B cell (primary cell): ENCODE data around the gene CORO1C. TPM values are rescaled to one million over a fixed set of nuclear protein-coding genes. Genes with fewer than 3 reads are reported as not detected.
A peak's percentile ranks its signal among the peaks of the same experiment; 100 is the strongest.

ENCODE experiments used
- ATAC-seq: fragments of 200-7000 bp; cut with Tn5 transposase; one replicate; pipeline ENCODE4 v1.10.0; 2021; ENCODE audit warnings: low read depth, mild to moderate bottlenecking, moderate number of reproducible peaks, moderate library complexity
- CTCF ChIA-PET: fragments of 350-600 bp; sonication (Branson Sonifier 250); formaldehyde crosslinking; loops from one replicate; lab custom pipeline; 2021; ENCODE audit warnings: antibody characterized with exemption, inconsistent platforms; lab: Charles Lee
- POLR2A ChIA-PET: fragments of 350-600 bp; sonication (Branson Sonifier 250); formaldehyde crosslinking; loops from one replicate; lab custom pipeline; 2021; ENCODE audit warnings: antibody characterized with exemption; lab: Charles Lee
- DNase-seq: peaks from one replicate; pipeline ENCODE4 v3.0.0; 2013
- H2AFZ ChIP-seq: 2 replicates; pipeline ENCODE4 v1.6.1; 2012; ENCODE audit warnings: mild to moderate bottlenecking, low read depth, low read length; ENCODE audit not compliant: insufficient read depth, poor library complexity, severe bottlenecking
- H3K27ac ChIP-seq, 2 donors: 1 replicate in 1 of 2; 2 replicates in 1 of 2; pipeline ENCODE4 v1.5.1; 2012 to 2013; ENCODE audit warnings: low read length in 2 of 2, mild to moderate bottlenecking in 2 of 2, moderate library complexity in 1 of 2
- H3K27me3 ChIP-seq, 4 experiments: fragments of 200-600 bp in 1 of 4; sonication (generic) in 1 of 4; replicated peaks in 1 of 4; 1 replicate in 2 of 4; 2 replicates in 2 of 4; pipeline versions ENCODE4 v1.6.1 to v1.7.0; 2013 to 2016; ENCODE audit warnings: low read length in 3 of 4, mild to moderate bottlenecking in 2 of 4, mixed read lengths in 1 of 4, moderate library complexity in 1 of 4; ENCODE audit not compliant: insufficient read depth in 4 of 4, control insufficient read depth in 3 of 4; ENCODE audit errors: control extremely low read depth in 1 of 4
- H3K36me3 ChIP-seq, 2 experiments: replicated peaks in 1 of 2; 1 replicate in 1 of 2; 2 replicates in 1 of 2; pipeline versions ENCODE4 v1.6.1 to v1.7.1; 2013; ENCODE audit warnings: low read length in 1 of 2; ENCODE audit not compliant: insufficient read depth in 2 of 2, control insufficient read depth in 1 of 2; ENCODE audit errors: control extremely low read depth in 1 of 2, extremely low read depth in 1 of 2
- H3K4me1 ChIP-seq, 2 donors: fragments of 200-600 bp in 1 of 2; sonication (generic) in 1 of 2; 1 replicate in 1 of 2; 2 replicates in 1 of 2; pipeline versions ENCODE4 v1.5.1 to v1.6.1; 2013 to 2017; ENCODE audit warnings: low read length in 2 of 2; ENCODE audit not compliant: control insufficient read depth in 2 of 2, insufficient read depth in 2 of 2
- H3K4me2 ChIP-seq: replicated peaks from 2 replicates; pipeline ENCODE3; 2012; ENCODE audit warnings: mild to moderate bottlenecking, low read depth, low read length; ENCODE audit not compliant: poor library complexity, severe bottlenecking
- H3K4me3 ChIP-seq, 5 experiments: fragments of 200-600 bp in 1 of 5; sonication (generic) in 1 of 5; 1 replicate in 3 of 5; 2 replicates in 2 of 5; pipeline versions ENCODE4 v1.5.1 to v1.7.0; 2011 to 2016; ENCODE audit warnings: low read length in 4 of 5, mild to moderate bottlenecking in 4 of 5, low read depth in 2 of 5, control low read depth in 1 of 5, moderate library complexity in 1 of 5; ENCODE audit not compliant: insufficient read depth in 1 of 5; ENCODE audit errors: control extremely low read depth in 1 of 5, extremely low read depth in 1 of 5
- H3K79me2 ChIP-seq: fragments of 200-600 bp; sonication (generic); one replicate; pipeline ENCODE4 v1.6.0; 2016; ENCODE audit warnings: low read length; ENCODE audit not compliant: control insufficient read depth, insufficient read depth
- H3K9ac ChIP-seq: fragments of 200-600 bp; sonication (generic); 2 replicates; pipeline ENCODE4 v1.6.1; 2017; ENCODE audit warnings: mild to moderate bottlenecking, low read length, moderate library complexity
- H3K9me3 ChIP-seq, 3 donors: one replicate each; pipeline versions ENCODE4 v1.6.1 to v1.7.1; 2013; ENCODE audit warnings: low read length in 2 of 3; ENCODE audit not compliant: control insufficient read depth in 2 of 3, insufficient read depth in 1 of 3; ENCODE audit errors: control extremely low read depth in 1 of 3
- H4K20me1 ChIP-seq: 2 replicates; pipeline ENCODE4 v1.6.0; 2012; ENCODE audit warnings: mild to moderate bottlenecking, low read length; ENCODE audit not compliant: insufficient read depth, control insufficient read depth, poor library complexity, severe bottlenecking
- H3K27ac Mint-ChIP-seq: one replicate; pipeline ENCODE4 v1.8.0; 2021; ENCODE audit warnings: mixed read lengths
- H3K27me3 Mint-ChIP-seq: one replicate; pipeline ENCODE4 v1.8.0; 2021; ENCODE audit warnings: mixed read lengths
- H3K4me1 Mint-ChIP-seq: one replicate; pipeline ENCODE4 v1.8.0; 2021; ENCODE audit warnings: mixed read lengths
- H3K4me3 Mint-ChIP-seq: one replicate; pipeline ENCODE4 v1.8.0; 2021; ENCODE audit warnings: mixed read lengths
- H3K9me3 Mint-ChIP-seq: one replicate; pipeline ENCODE4 v1.8.0; 2022; ENCODE audit warnings: mixed read lengths; ENCODE audit not compliant: insufficient read depth
- EZH2 ChIP-seq: IDR thresholded peaks from 2 replicates; pipeline ENCODE4 v1.6.1; 2012; ENCODE audit warnings: borderline replicate concordance, low read depth, mild to moderate bottlenecking, moderate library complexity, low read length; ENCODE audit not compliant: insufficient read depth, poor library complexity, severe bottlenecking
- WGBS: methylation state at CpG from one replicate; pipeline ENCODE4 v1.1.5; 2013; ENCODE audit warnings: missing lambda C conversion rate; ENCODE audit not compliant: insufficient coverage; 5-methylcytosine and 5-hydroxymethylcytosine counted together
- intact Hi-C: fragments of 100-400 bp; cut with micrococcal nuclease; formaldehyde crosslinking; loops from one replicate; pipeline ENCODE4 v1.10.0; 2022
- polyA plus RNA-seq: library from polyadenylated mRNA; depleted of rRNA; stranded (reverse); fragments of >200 nt; gene quantifications from 2 replicates; pipeline ENCODE4 v1.2.3, GENCODE V29; 2012
- total RNA-seq, 2 donors: library from RNA; stranded (reverse); fragments of 120-200 nt in 1 of 2; gene quantifications; 1 replicate in 1 of 2; 2 replicates in 1 of 2; pipeline versions ENCODE4 v1.2.3 to v1.2.4, GENCODE V29; 2013 to 2022
- TF ChIP-seq, protein P1 (sequence below): fragments of 200-600 bp; IDR thresholded peaks from one replicate; pipeline ENCODE4 v1.8.0; 2022; ENCODE audit warnings: antibody characterized with exemption, mild to moderate bottlenecking

CORO1C gene
- total and polyA plus RNA-seq, 2 donors (not counting 1 experiment from before 2014, with no cell fraction given), result 19.2 to 68.0 TPM

DNA sequence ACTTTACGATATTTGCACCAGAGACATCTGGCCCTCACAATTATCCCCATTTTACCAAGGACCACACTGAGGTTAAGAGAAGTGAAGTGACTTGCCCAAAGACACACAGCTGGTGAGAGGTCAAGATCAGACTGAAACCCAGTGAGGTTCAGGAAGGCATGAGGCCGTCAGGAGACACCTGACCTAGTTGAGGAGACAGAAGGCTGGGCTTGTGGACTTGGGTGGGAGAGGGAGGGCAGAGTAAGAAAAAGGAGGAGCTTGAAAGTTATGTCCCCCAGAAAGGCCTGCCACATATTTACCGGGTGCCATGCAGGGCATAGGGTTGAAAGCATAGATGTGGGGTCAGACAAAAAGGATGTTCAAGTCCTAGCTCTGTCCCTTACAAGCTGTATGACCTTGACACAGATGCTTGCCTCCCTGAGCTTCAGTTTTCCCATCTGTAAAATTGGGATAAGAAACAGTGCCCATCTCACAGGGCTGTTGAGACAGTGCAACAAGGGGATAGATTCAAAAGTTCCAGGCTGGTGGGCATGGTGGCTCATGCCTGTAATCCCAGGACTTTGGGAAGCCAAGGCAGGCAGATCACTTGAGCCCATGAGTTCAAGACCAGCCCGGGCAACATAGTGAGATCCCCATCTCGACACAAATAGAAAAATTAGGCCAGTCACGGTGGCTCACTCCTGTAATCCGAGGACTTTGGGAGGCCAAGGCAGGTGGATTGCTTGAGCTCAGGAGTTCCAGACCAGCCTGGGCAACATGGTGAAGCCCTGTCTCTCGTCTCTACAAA is 104.0 kb downstream of the CORO1C start:
- Histone ChIP-seq H3K9me3 (peaks cover 0 to 22% (median 4%) of the 10 kb centered on the region in 3 donors), H3K4me1 (peaks cover 48 to 64% of the 10 kb centered on the region in 2 donors), H3K36me3 (peaks cover 0 to 11% of the 10 kb centered on the region in 2 experiments), H3K79me2 (peaks cover 27% of the 10 kb centered on the region), H4K20me1 (no peaks in the 10 kb centered on the region), H3K27me3 (no peaks in the 10 kb centered on the region), H3K4me3 (no peak overlapping the region), H3K9ac (no peak overlapping the region), H3K4me2 (no peak overlapping the region), H3K27ac (no peak overlapping the region), H2AFZ (no peak overlapping the region)
- TF ChIP-seq, protein P1, sequence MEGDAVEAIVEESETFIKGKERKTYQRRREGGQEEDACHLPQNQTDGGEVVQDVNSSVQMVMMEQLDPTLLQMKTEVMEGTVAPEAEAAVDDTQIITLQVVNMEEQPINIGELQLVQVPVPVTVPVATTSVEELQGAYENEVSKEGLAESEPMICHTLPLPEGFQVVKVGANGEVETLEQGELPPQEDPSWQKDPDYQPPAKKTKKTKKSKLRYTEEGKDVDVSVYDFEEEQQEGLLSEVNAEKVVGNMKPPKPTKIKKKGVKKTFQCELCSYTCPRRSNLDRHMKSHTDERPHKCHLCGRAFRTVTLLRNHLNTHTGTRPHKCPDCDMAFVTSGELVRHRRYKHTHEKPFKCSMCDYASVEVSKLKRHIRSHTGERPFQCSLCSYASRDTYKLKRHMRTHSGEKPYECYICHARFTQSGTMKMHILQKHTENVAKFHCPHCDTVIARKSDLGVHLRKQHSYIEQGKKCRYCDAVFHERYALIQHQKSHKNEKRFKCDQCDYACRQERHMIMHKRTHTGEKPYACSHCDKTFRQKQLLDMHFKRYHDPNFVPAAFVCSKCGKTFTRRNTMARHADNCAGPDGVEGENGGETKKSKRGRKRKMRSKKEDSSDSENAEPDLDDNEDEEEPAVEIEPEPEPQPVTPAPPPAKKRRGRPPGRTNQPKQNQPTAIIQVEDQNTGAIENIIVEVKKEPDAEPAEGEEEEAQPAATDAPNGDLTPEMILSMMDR, result no peak
- no peak for TF ChIP-seq EZH2
- Mint-ChIP-seq H3K27ac (peak overlapping the region; percentile 70), H3K4me3 (no peak overlapping the region), H3K4me1 (peaks cover 62% of the 10 kb centered on the region), H3K27me3 (no peaks in the 10 kb centered on the region), H3K9me3 (no peaks in the 10 kb centered on the region)
- CTCF ChIA-PET, result interaction anchor here (0.6 to 17.3 kb wide), 5 partner anchors 10 to 113 kb away, joined by 3 to 431 read pairs (median 3); partner anchors contain the start of gene ISCU
- 94% methylated on average over 6 of the region's 8 CpGs for WGBS
- intact Hi-C loops, result no loop called here
- POLR2A ChIA-PET, result interaction anchor here (0.7 kb wide), 1 partner anchor 8 kb away, joined by 3 read pairs; no protein-coding TSS in a partner anchor
- no peak for DNase-seq
- ATAC-seq, result no peak

DNA sequence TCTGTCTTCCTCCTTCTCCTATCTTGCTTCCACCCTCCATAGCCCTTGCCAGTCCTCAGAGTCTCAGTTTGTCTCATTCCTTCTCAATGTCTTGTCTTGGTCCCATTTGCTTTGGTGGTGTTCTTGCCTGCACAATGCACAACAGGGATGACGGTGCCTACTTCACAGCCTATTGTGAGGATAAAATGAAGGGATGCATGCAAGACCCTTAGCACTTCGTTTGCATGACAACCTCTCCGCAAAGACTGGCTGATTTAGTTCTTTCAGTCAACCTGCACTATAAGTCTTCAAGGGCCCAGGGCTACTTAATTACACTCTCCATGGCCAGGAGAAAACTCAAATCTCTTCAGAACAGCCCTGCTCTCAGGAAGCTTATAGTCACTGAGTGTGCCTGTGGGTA is 106.1 kb downstream of the CORO1C start:
- H3K79me2 ChIP-seq, result peaks cover 32% of the 10 kb centered on the region
- H3K4me1 Mint-ChIP-seq, result peaks cover 54% of the 10 kb centered on the region
- H2AFZ ChIP-seq, result no peak overlapping the region
- no peak overlapping the region for H3K27ac ChIP-seq
- no peaks in the 10 kb centered on the region for H4K20me1 ChIP-seq
- no peaks in the 10 kb centered on the region for H3K27me3 Mint-ChIP-seq
- ChIA-PET CTCF (no interaction called here), POLR2A (no interaction called here)
- peaks cover 0 to 15% (median 0%) of the 10 kb centered on the region in 3 donors for H3K9me3 ChIP-seq
- no peak overlapping the region for H3K27ac Mint-ChIP-seq
- WGBS, result 100% methylated on average over 1 of the region's 3 CpGs
- intact Hi-C loops, result no loop called here
- H3K4me3 Mint-ChIP-seq, result no peak overlapping the region
- no peak overlapping the region for H3K4me3 ChIP-seq
- DNase-seq (no peak), ATAC-seq (no peak)
- no peak overlapping the region for H3K9ac ChIP-seq
- H3K4me1 ChIP-seq, result peaks cover 33 to 50% of the 10 kb centered on the region in 2 donors
- no peaks in the 10 kb centered on the region for H3K27me3 ChIP-seq
- H3K36me3 ChIP-seq, result peaks cover 0 to 11% of the 10 kb centered on the region in 2 experiments
- TF ChIP-seq, protein P1, result no peak
- no peak for TF ChIP-seq EZH2
- no peaks in the 10 kb centered on the region for H3K9me3 Mint-ChIP-seq
- H3K4me2 ChIP-seq, result no peak overlapping the region
